GM23338 (cell line): ENCODE measurements around the gene FAM43A. TPM values are rescaled to one million over a fixed set of nuclear protein-coding genes. Genes with fewer than 3 reads are reported as not detected.

Source experiments
- ATAC-seq: fragments of 200-7000 bp; cut with Tn5 transposase; 3 replicates; pipeline ENCODE4 v1.9.1; 2020
- DNase-seq: peaks from one replicate; pipeline ENCODE4 v3.0.0-alpha.2; 2015; ENCODE audit warnings: low spot score
- H2AFZ ChIP-seq: fragments of 200-600 bp; sonication (generic); 2 replicates; pipeline ENCODE4 v1.8.0; 2016; ENCODE audit warnings: antibody characterized with exemption, mild to moderate bottlenecking, moderate library complexity
- H3F3A ChIP-seq: fragments of 200-600 bp; sonication (generic); replicated peaks from 2 replicates; pipeline ENCODE4 v1.8.0; 2017; ENCODE audit warnings: antibody characterized with exemption, mixed run types, low read depth
- H3K27ac ChIP-seq: fragments of 200-600 bp; sonication (generic); 2 replicates; pipeline ENCODE4 v1.6.1; 2016; ENCODE audit warnings: low read depth
- H3K27me3 ChIP-seq: fragments of 200-600 bp; sonication (generic); 2 replicates; pipeline ENCODE4 v1.8.0; 2016; ENCODE audit warnings: mild to moderate bottlenecking, mixed run types, moderate library complexity; ENCODE audit not compliant: insufficient read depth
- H3K36me3 ChIP-seq: fragments of 200-600 bp; sonication (generic); 2 replicates; pipeline ENCODE4 v1.8.0; 2016; ENCODE audit warnings: mild to moderate bottlenecking; ENCODE audit not compliant: insufficient read depth
- H3K4me1 ChIP-seq: fragments of 200-600 bp; sonication (generic); 2 replicates; pipeline ENCODE4 v1.8.0; 2016; ENCODE audit warnings: mild to moderate bottlenecking, moderate library complexity; ENCODE audit not compliant: insufficient read depth
- H3K4me2 ChIP-seq: fragments of 200-600 bp; sonication (generic); 2 replicates; pipeline ENCODE4 v1.7.1; 2017; ENCODE audit warnings: mixed run types
- H3K4me3 ChIP-seq: fragments of 200-600 bp; sonication (generic); 2 replicates; pipeline ENCODE4 v1.6.1; 2016; ENCODE audit warnings: mixed run types
- H3K79me2 ChIP-seq: fragments of 200-600 bp; sonication (generic); replicated peaks from 2 replicates; pipeline ENCODE4 v1.8.0; 2017; ENCODE audit warnings: mild to moderate bottlenecking; ENCODE audit not compliant: insufficient read depth
- H3K9me2 ChIP-seq: fragments of 200-600 bp; sonication (generic); 2 replicates; pipeline ENCODE4 v1.8.0; 2017; ENCODE audit not compliant: insufficient read depth
- H4K20me1 ChIP-seq: fragments of 200-600 bp; sonication (generic); replicated peaks from 2 replicates; pipeline ENCODE4 v1.8.0; 2017; ENCODE audit warnings: mild to moderate bottlenecking; ENCODE audit not compliant: insufficient read depth
- H3K27ac Mint-ChIP-seq: 2 replicates; pipeline ENCODE4 v1.8.0; 2020; ENCODE audit warnings: inconsistent platforms, mild to moderate bottlenecking, moderate library complexity, mixed read lengths
- H3K27me3 Mint-ChIP-seq: 3 replicates; pipeline ENCODE4 v1.8.0; 2022; ENCODE audit warnings: low read depth, mild to moderate bottlenecking, moderate library complexity, mixed read lengths, inconsistent platforms; ENCODE audit not compliant: insufficient read depth, poor library complexity
- H3K36me3 Mint-ChIP-seq: 3 replicates; pipeline ENCODE4 v1.8.0; 2021; ENCODE audit warnings: low read depth, mild to moderate bottlenecking, inconsistent platforms, moderate library complexity, mixed read lengths
- H3K4me1 Mint-ChIP-seq: 3 replicates; pipeline ENCODE4 v1.8.0; 2020; ENCODE audit warnings: mild to moderate bottlenecking, inconsistent platforms, mixed read lengths
- H3K4me3 Mint-ChIP-seq: 3 replicates; pipeline ENCODE4 v1.8.0; 2021; ENCODE audit warnings: moderate library complexity, mild to moderate bottlenecking, inconsistent platforms, mixed read lengths
- H3K9me3 Mint-ChIP-seq: 3 replicates; pipeline ENCODE4 v1.8.0; 2020; ENCODE audit warnings: moderate library complexity, mild to moderate bottlenecking, inconsistent platforms, mixed read lengths
- CREB1 ChIP-seq: fragments of 250-450 bp; sonication (Bioruptor Pico); IDR thresholded peaks from 2 replicates; pipeline ENCODE4 v1.5.0; 2020; ENCODE audit warnings: low read depth, mild to moderate bottlenecking, moderate library complexity
- CTCF ChIP-seq, 2 experiments: fragments of 200-600 bp in 1 of 2; sonication (generic) in 1 of 2; conservative IDR thresholded peaks; 2 replicates each; pipeline versions ENCODE4 v1.5.1 to v1.6.1; 2016 to 2017; ENCODE audit warnings: antibody characterized with exemption in 2 of 2, low read depth in 2 of 2, mild to moderate bottlenecking in 2 of 2, moderate library complexity in 1 of 2
- EZH2 ChIP-seq: fragments of 200-600 bp; sonication (generic); IDR thresholded peaks from one replicate; pipeline ENCODE4 v1.8.0; 2017; ENCODE audit warnings: antibody characterized with exemption, mild to moderate bottlenecking, low read depth; ENCODE audit not compliant: unreplicated experiment
- EZH2phosphoT487 ChIP-seq: fragments of 200-600 bp; sonication (generic); IDR thresholded peaks from one replicate; pipeline ENCODE4 v1.8.1; 2018; ENCODE audit warnings: antibody characterized with exemption; ENCODE audit not compliant: unreplicated experiment
- JUNB ChIP-seq: IDR thresholded peaks from one replicate; pipeline ENCODE4 v1.6.1; 2016; ENCODE audit warnings: antibody characterized with exemption; ENCODE audit not compliant: unreplicated experiment
- NANOG ChIP-seq: IDR thresholded peaks from 2 replicates; pipeline ENCODE4 v1.6.1; 2016; ENCODE audit warnings: antibody characterized with exemption, borderline replicate concordance
- POLR2AphosphoS5 ChIP-seq: IDR thresholded peaks from 2 replicates; pipeline ENCODE4 v1.6.1; 2016; ENCODE audit warnings: antibody characterized with exemption, low read depth
- STAT1 ChIP-seq: IDR thresholded peaks from one replicate; pipeline ENCODE4 v1.6.1; 2016; ENCODE audit warnings: antibody characterized with exemption; ENCODE audit not compliant: unreplicated experiment
- ZNF331 ChIP-seq: fragments of 250-450 bp; sonication (Bioruptor Pico); IDR thresholded peaks from 2 replicates; pipeline ENCODE4 v1.5.0; 2020; ENCODE audit warnings: low read depth, mild to moderate bottlenecking, moderate library complexity
- ZNF462 ChIP-seq: fragments of 250-450 bp; sonication (Bioruptor Pico); IDR thresholded peaks from 2 replicates; pipeline ENCODE4 v1.5.0; 2020; ENCODE audit warnings: mild to moderate bottlenecking, moderate library complexity
- polyA plus RNA-seq: library from polyadenylated mRNA; unstranded; fragments of >200 nt; fragmentation: Nextera tagmentation; extraction: Ambion mirVana; gene quantifications from 2 replicates; pipeline ENCODE4 v1.2.1, GENCODE V29; 2016
- total RNA-seq: library from RNA; depleted of rRNA; stranded (reverse); fragments of >200 nt; shearing (Covaris generic); gene quantifications from 2 replicates; pipeline ENCODE4 v1.2.3, GENCODE V29; 2014
- TF ChIP-seq, protein P1 (sequence below): IDR thresholded peaks from 2 replicates; pipeline ENCODE4 v1.6.1; 2016; ENCODE audit warnings: antibody characterized with exemption

The FAM43A gene
- total and polyA plus RNA-seq, 2 experiments from 2014 or later, result 2.4 to 6.4 TPM

GRCh38 chr3:194659778-194660177, 25.9 kb upstream of the FAM43A start:
- Mint-ChIP-seq H3K4me1 (no peaks in the 10 kb centered on the region), H3K36me3 (peaks cover 54% of the 10 kb centered on the region), H3K27ac (no peak overlapping the region), H3K4me3 (no peak overlapping the region), H3K9me3 (no peaks in the 10 kb centered on the region; the same call in 2 of the 3 replicates), H3K27me3 (no peaks in the 10 kb centered on the region)
- Histone ChIP-seq H3K27me3 (no peaks in the 10 kb centered on the region), H3K4me1 (0 out of 2 replicates have a peak, but pooled peaks cover 4% of the 10 kb centered on the region), H4K20me1 (peaks cover 12% of the 10 kb centered on the region), H3K79me2 (peaks cover 36% of the 10 kb centered on the region), H3K4me3 (no peak overlapping the region), H3K4me2 (no peak overlapping the region), H3K27ac (no peak overlapping the region), H2AFZ (no peak overlapping the region), H3K9me2 (no peaks in the 10 kb centered on the region), H3F3A (no peaks in the 10 kb centered on the region), H3K36me3 (peaks cover 39% of the 10 kb centered on the region)
- TF ChIP-seq, protein P1, sequence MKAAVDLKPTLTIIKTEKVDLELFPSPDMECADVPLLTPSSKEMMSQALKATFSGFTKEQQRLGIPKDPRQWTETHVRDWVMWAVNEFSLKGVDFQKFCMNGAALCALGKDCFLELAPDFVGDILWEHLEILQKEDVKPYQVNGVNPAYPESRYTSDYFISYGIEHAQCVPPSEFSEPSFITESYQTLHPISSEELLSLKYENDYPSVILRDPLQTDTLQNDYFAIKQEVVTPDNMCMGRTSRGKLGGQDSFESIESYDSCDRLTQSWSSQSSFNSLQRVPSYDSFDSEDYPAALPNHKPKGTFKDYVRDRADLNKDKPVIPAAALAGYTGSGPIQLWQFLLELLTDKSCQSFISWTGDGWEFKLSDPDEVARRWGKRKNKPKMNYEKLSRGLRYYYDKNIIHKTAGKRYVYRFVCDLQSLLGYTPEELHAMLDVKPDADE, result no peak
- no peak for TF ChIP-seq STAT1
- TF ChIP-seq EZH2phosphoT487, result no peak
- no peak for TF ChIP-seq ZNF331 (CRISPR knock-in tag)
- no peak for TF ChIP-seq EZH2
- no peak for TF ChIP-seq CREB1 (CRISPR knock-in tag)
- TF ChIP-seq NANOG, result no peak
- TF ChIP-seq CTCF (conservative IDR thresholded peaks at IDR 0.05; ENCODE audit: low read depth in 2 of 2), result no peak
- no peak for TF ChIP-seq POLR2AphosphoS5
- no peak for TF ChIP-seq JUNB
- no peak for TF ChIP-seq ZNF462
- ATAC-seq (no peak), DNase-seq (no peak)
